Measurements from ENCODE around the gene UGT1A7.

The UGT1A7 gene

GRCh38 chr2:233686928-233687327, 5.2 kb downstream of the UGT1A7 start:
- no peak overlapping the region for H3K27ac ChIP-seq
- TF ChIP-seq CTCF (conservative IDR thresholded peaks at IDR 0.05), result no peak

GRCh38 chr2:233688341-233688740, 6.6 kb downstream of the UGT1A7 start:
- no peak overlapping the region for H3K27ac ChIP-seq
- TF ChIP-seq CTCF (conservative IDR thresholded peaks at IDR 0.05), result no peak

DNA sequence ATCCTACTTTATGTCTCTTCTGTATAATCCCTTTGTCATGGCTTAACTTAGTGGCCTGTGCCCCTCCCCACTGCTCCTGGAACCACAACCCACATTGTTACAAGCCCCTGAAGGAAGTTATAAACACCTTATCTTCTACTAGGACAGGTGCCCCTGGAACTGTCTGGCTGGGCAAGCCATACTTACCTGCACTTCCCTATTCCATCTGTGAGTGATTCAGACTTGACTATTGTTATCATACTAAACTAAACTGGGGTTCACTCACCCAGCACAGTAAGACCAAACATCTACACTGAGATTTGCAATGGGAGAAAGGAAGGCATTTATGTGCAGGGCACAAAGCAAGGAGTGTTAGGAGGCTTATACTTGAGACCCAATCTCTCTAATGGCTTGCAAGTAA, 7.3 kb downstream of the UGT1A7 start:
- no peak for TF ChIP-seq CTCF (conservative IDR thresholded peaks at IDR 0.05)

GRCh38 chr2:233689501-233689900, 7.8 kb downstream of the UGT1A7 start:
- no peak overlapping the region for H3K27ac ChIP-seq
- no peak for TF ChIP-seq CTCF (conservative IDR thresholded peaks at IDR 0.05)

More for the DNA sequence above, 7.3 kb downstream of the UGT1A7 start:
- H3K27ac ChIP-seq, result no peak overlapping the region

DNA sequence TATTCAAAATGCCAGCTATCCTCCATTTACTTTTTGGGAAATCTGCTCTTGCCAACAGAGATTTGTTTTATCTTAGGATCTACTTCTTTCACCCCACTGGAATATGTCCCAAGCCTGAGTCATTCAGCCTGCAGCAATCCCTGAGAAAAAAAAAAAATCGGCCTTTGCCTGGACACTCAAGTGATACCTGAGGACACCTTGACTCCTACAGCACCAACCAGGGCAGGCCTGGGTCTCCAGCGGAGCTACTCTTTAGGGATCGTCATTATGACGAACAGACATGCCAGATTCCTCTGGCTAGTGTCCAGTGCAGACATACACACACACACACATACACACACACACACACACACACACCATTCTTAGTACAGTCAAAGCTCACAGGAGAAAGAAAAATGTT, 8.7 kb downstream of the UGT1A7 start:
- no peak for TF ChIP-seq CTCF (conservative IDR thresholded peaks at IDR 0.05)
- no peak overlapping the region for H3K27ac ChIP-seq

- H3K27ac ChIP-seq, result no peak overlapping the region
- TF ChIP-seq CTCF (conservative IDR thresholded peaks at IDR 0.05), result no peak
Observed at GRCh38 chr2:233691443-233692433, 10.0 kb downstream of the UGT1A7 start.

DNA sequence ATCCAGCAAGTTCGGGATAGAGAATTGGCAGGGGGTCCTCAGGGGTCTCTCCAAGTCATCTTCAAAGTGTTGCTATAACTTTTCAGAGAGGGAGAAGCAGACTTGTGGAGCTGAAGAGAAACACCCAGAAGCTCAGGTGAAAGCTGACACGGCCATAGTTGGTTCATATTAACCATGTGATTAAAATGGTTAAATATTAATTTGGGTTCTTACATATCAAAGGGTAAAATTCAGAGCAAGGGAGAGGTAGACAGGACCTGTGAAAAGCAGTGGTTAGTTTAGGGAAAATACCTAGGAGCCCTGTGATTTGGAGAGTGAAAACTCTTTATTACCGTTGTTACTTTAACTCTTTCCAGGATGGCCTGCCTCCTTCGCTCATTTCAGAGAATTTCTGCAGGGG, 10.9 kb downstream of the UGT1A7 start, which contains the start of gene UGT1A6:
Gene UGT1A6, plus strand, starts transcription at position 243 of the 400 bp plus-strand sequence. Its CDS starts 115 bp downstream, at position 358.
- TF ChIP-seq CTCF (conservative IDR thresholded peaks at IDR 0.05), result no peak
- H3K27ac ChIP-seq, result no peak within 1 kb of the TSS

Measured in VCaP (cell line).